NCI-H128 (cell line): ENCODE measurements around the gene LIFR.
"Not testable (repeated sequence)": the region's sequence is repeated elsewhere in the genome, so short reads cannot be mapped to it uniquely, and the experiment has no call there.

Source experiments
- DNase-seq: peaks from one replicate; lab custom pipeline; 2025; ENCODE audit not compliant: unreplicated experiment; lab: John Stamatoyannopoulos, UW

The LIFR gene

GRCh38 chr5:38524022-38524421, 32.4 kb downstream of the LIFR start:
- DNase-seq, result no peak

- no peak for DNase-seq
These were observed 37.0 kb downstream of the LIFR start for GRCh38 chr5:38519476-38519875.

GRCh38 chr5:38518341-38518740, 38.1 kb downstream of the LIFR start:
- DNase-seq, result no peak

- not testable (repeated sequence) for DNase-seq
These were observed 39.8 kb downstream of the LIFR start for GRCh38 chr5:38516649-38517048.

- DNase-seq, result no peak
These were observed 40.8 kb downstream of the LIFR start for GRCh38 chr5:38515646-38516045.

- DNase-seq, result no peak
These were observed 41.4 kb downstream of the LIFR start for GRCh38 chr5:38515092-38515491.

DNA sequence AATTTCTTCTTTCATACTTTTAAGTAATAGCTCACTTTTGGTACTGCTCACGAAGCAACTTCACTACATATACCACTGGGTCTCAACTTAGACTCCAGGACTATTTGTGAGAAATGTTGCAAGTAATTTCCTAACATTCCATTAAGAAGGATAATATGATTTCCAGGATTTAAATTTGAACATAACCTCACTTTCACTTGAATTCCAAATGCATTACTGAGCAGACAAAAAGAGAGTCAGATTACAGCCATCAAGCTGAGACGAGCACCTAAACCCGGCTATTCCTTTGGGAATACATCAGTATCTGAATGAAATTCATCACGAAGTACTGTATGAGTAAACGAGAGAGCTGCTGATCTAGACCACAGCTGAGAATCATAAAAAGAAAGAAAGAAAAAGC, 47.3 kb downstream of the LIFR start:
- DNase-seq, result no peak

DNA sequence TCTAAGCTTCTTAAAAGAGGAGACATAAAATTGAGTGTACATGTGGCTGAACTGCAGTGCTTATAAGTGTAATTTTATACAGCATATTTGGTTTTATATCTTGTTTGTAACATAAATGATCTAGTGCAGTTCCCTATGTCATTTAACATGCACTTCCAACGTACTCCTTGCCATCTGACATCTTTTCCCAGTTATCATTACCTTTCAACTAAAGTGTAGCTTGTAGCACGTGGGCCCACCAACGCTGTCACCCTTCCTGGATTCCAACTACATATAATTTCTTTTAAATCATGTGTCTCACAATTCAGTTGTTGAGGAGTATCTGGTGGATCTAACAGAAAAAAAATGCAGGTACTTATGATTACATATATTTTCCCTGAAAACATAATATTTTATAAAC, 50.1 kb downstream of the LIFR start:
- no peak for DNase-seq

DNA sequence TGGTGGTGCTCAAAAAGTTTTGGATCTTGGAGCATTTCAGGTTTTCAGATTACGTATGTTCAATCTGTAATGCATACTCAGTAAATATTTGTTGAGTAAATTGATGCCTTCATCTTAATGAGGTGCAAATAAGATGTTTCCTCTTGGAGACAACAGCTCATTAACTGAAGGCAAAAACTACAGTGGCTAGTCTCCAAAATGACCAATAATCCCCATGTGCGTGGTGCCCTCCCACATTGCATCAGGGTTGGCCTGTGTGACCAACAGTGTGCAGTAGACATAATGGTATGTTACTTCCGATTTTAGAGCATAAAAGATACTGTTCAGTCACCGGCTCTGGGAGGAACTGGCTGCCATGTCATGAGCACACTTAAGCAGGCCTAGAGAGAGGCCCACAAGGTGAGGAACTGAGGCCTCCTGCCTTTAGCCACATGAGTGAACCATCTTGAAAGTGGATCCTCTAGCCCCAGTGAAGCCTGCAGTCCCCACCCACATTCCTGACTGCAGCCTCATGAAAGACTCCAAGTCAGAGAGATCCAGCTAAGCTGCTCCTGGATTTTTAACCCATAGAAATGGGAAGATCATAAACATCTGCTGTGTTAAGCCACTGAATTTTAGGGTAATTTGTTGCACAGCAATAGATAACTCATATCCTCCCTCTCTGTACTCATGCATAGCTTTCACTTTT, 55.7 kb downstream of the LIFR start:
- DNase-seq, result no peak

- DNase-seq, result no peak
These were observed 58.5 kb downstream of the LIFR start for GRCh38 chr5:38497946-38498345.

GRCh38 chr5:38494763-38495162, 61.7 kb downstream of the LIFR start:
- peak; percentile 52 for DNase-seq

DNA sequence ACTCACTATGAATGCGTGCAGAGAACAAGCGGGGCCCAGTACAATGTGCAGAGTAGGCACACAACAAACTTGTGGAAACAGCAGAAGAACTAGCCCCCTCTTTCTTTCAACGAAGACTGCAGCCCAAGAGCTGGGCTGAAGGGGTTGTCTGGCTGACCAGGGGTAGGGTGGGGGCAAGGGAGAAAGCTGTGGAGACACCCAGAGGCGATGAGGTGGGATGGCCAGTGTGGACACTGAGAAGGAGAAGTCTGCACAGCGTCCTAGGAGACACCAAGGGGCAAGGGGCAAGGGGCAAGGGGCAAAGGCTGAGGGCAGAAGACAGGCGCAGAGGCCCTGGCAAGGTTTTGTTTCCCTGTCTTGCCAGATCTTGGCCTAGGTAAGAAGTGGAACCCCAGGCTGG, 62.3 kb downstream of the LIFR start:
- DNase-seq, result no peak

GRCh38 chr5:38483805-38484398, 72.5 kb downstream of the LIFR start:
- no peak for DNase-seq

GRCh38 chr5:38479315-38479904, 77.0 kb downstream of the LIFR start:
- DNase-seq, result no peak

- no peak for DNase-seq
These were observed 77.6 kb downstream of the LIFR start for GRCh38 chr5:38478878-38479277.

DNA sequence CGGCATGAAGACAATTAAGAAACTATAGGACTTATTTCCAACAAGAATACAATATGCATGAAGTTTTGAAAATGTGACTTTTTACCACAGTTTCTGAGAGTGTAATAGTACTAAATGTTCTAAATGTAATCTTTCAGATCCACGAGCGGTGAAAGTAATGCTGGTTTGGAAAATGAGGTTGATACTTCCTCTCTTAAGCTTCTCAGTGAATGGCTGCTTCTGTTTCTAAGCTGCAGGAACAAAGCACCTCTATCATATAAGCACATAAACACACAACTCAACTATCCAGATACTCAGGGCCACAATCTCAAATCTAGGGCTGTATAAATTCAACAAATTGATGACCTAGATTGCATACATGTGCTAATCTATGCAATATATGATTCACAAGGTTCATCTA, 78.3 kb downstream of the LIFR start:
- no peak for DNase-seq

- DNase-seq, result no peak
These were observed 83.4 kb downstream of the LIFR start for GRCh38 chr5:38473008-38473407.

DNA sequence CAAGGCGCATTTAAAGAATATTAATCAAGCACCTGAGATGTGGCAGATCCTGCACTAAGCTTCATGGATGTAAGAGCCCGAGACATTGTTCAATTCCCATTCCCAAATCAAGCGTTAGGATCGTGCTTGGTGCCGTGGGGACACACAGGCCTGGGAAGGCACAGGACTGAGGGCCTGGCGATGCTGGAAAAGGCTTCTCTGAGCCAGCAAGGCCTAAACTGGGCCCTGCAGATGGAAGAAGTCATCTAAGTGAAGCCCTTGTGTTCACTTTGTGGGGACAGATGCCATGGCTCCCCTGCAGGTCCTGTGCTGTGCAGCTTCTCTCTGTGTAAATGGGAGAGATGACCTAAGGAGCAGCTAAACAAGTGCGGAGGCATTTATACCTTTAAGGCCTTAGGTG, 83.9 kb downstream of the LIFR start:
- DNase-seq, result no peak

DNA sequence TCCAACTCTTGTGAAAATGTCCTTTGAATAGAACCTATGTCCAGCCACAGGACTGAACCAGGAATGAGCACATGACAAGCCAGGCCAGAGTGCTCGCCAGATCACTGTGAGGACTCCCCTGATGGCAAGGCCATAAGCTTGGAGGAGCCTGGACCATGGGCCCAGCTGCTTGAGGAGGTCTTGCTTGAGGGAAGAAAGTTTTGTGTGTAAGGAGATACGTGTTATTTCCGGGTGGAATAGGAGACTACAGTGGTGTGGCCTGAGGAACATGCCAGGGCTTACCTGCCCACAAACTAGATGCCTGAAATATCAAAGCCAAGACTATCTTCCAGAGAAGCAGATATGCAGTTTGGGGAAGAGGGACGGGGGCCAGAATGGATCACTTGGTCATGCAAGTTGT, 84.7 kb downstream of the LIFR start:
- no peak for DNase-seq

DNA sequence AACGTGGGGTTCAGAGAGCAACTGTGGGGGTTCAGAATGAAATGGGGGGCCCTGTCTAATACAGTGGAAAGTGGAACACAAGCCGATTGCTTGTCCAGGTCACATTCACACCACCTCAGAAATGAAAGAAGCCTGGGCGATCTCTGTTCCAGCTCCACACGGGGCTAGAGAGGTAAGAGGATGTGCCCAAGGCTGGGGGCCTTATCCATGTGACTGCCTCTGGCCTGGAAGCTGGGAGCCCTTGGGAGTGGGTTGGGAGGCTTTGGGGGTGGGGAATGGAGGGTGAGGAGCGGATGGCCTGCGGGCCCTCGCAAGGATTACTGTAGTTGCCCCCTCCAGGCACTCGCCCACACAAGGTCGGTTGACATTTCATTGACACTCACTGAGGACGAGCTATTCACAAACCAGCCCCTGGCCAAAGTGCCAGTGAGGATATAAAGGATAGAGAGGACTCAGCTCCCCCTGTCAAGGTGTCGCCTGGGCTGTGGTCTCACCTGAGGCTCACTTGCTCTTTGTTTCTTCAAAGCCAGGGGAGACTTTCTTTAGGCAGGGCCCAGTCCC, 86.7 kb downstream of the LIFR start:
- DNase-seq, result no peak

- DNase-seq, result no peak
These were observed 87.3 kb downstream of the LIFR start for GRCh38 chr5:38468978-38469706.

DNA sequence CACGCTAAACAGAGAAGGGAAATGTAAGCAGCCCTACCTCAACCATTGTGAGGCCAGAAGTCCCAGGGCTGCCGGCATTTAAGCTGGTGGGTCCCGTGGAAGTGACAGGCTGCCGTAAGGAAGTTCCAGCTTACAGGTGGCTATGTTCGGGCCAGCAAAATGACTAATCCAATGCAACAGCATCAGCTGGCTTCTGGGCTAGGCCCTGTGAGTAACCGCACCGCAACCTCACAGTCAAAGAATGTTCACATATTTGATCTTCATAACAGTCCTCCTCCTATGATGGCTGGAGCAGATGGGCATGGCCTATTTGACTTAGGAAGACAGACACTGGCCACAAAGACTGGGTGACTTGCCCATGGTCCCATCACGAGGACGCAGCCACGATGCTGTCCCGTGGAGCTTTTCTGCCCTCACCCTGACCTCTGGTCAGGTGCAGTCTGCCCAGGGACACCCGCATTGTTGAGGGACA, 88.2 kb downstream of the LIFR start:
- no peak for DNase-seq
